Stimulated activated CD8-positive, alpha-beta memory T cell treated with anti-CD3 and anti-CD28 coated beads, Interleukin-12 subunit alpha, Interleukin-12 subunit beta, amount 100 ng/mL, for 1 hour (primary cell): Measurements from ENCODE around the gene NEK8.

Experiments used
- DNase-seq: peaks from one replicate; pipeline ENCODE4 v3.0.0-alpha.2; 2020; ENCODE audit warnings: low read depth

NEK8 gene

GRCh38 chr17:28728364-28729200, at the start of gene NEK8:
TSS of gene NEK8 (plus strand) at chr17:28728788. CDS start at chr17:28728814, 26 bp downstream.
- DNase-seq, result peak; percentile 98

DNA sequence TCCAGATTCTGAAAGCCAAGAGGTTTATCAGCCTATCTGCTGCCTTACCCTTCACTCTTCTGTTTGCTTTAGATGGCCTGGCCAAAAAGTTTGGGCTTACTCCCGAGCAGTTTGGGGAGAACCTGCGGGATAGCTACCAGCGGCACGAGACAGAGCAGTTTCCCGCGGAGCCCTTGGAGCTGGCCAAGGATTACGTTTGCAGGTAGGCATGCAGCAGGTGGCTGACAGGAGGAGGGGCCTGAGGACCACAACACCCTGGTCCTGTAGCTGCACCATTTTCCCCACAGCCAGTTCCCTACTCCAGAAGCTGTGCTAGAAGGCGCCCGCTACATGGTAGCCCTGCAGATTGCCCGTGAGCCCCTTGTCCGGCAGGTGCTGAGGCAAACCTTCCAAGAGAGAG, 45.9 kb upstream of the NEK8 start:
- DNase-seq, result no peak

GRCh38 chr17:28684963-28685362, 43.6 kb upstream of the NEK8 start:
- DNase-seq, result no peak

DNA sequence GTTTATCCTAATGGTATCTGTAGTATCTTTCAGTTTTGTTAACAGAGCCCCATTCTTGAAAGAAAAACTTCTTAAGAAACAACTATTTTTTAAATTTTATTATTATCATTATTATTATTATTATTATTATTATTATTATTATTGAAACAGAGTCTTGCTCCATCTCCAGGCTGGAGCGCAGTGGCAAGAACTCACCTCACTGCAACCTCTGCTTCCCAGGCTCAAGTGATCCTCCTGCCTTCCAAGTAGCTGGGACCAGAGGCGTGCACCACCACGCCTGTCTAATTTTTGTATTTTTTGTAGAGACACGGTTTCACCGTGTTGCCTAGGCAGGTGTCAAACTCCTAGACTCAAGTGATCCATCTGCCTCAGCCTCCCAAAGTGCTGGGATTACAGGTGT, 43.2 kb upstream of the NEK8 start:
- DNase-seq, result no peak

- no peak for DNase-seq
These were observed 42.3 kb upstream of the NEK8 start for GRCh38 chr17:28686296-28686695.

DNA sequence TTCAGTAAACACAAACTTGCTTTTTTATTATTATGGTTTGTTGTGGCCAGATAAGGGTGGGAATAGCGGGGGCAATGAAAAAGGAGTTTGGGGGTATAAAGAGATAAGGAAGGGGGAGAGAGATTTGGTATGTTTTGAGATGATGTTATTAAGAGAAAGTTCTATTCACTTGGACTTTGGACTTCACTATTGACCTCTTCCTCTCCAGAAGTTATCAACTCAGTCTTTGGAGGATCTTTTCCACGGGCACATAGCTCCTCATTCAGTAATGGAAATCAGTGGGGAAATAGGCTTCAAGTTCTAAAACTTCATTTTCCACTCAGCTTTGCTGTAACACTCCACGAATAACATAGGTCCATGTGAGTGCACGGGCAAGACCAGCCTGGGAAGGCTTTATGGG, 40.1 kb upstream of the NEK8 start:
- DNase-seq, result no peak

DNA sequence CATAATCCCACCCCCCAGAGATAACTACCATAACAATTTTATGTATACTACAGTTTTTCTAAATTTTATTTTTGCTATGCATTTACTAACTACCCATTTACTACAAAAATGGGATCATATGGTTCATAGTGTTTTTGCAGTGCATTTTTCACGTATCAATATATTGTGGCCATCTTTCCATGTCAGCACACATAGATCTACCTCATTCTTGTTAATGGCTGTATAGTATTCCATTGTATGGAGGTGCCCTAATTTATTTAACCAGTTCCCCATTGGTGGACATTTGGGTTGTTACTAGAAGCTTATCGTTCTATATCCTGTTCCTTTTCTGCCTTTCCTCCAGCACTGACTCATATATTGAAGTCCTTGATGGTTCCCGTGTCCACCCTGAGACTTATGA, 39.6 kb upstream of the NEK8 start:
- DNase-seq, result no peak

DNA sequence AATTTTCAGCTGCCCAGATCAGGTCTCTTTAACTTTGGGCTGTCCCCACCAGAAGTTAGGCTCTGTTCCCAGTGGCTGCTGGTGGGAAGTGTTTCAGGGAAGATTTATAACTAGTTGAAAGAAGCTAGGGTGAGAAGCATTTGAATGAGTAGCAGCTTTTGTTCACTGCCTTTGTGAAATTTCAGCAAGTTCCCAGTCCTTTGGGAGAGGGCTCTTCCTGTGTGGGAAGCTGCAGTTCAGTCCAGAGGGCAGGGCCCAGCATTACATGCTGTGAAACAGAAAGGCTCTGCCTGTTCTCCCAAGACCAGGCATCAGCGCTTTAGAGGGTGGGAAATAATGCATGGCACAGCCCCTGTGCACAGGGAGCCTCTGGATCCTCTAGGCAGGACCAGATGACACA, 34.7 kb upstream of the NEK8 start:
- DNase-seq, result no peak

- DNase-seq, result no peak
These were observed 30.2 kb upstream of the NEK8 start for GRCh38 chr17:28698253-28698941.

DNA sequence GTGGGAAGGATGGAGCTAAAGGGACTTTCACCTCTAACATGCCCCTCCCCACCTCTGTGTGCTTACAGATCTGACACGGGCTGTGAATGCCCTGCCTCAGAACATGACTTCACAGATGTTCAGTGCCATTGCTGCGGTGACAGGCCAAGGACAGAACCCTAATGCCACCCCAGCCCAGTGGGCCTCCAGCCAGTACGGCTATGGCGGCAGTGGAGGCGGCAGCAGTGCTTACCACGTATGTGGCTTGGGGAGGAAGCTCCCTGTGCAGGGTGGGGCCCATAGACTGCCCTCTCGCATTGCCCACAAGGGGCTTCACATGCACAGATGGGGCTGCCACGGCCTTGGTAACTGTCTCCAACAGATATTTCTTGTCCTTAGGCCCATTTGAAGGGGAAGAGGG, 28.3 kb upstream of the NEK8 start:
- DNase-seq, result no peak

DNA sequence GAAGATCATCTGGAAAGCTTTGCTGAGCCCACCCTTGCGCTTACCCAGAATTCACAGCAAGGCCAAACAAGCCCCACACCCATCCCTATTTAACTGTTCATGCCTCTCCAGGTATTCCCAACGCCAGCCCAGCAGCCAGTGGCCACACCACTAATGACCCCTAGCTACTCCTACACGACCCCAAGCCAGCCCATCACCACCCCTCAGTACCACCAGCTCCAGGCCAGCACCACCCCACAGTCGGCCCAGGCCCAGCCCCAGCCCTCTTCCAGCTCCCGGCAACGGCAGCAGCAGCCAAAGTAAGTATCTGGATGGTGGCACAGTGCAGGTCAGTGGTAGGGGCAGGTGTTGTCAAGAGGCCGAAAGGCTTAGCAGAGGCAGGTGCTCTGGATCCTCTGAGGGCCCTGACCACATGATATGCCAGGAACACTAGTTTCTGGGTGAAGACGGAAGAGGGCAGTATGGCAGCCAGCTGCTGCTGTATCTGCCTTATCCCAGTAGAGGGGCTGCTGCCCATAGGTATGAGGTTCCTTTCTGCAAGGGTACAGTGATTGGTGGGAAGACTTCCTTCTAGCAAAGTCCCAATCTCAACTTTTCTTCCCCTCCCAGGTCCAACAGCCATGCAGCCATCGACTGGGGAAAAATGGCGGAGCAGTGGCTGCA, 27.6 kb upstream of the NEK8 start:
- DNase-seq, result no peak

DNA sequence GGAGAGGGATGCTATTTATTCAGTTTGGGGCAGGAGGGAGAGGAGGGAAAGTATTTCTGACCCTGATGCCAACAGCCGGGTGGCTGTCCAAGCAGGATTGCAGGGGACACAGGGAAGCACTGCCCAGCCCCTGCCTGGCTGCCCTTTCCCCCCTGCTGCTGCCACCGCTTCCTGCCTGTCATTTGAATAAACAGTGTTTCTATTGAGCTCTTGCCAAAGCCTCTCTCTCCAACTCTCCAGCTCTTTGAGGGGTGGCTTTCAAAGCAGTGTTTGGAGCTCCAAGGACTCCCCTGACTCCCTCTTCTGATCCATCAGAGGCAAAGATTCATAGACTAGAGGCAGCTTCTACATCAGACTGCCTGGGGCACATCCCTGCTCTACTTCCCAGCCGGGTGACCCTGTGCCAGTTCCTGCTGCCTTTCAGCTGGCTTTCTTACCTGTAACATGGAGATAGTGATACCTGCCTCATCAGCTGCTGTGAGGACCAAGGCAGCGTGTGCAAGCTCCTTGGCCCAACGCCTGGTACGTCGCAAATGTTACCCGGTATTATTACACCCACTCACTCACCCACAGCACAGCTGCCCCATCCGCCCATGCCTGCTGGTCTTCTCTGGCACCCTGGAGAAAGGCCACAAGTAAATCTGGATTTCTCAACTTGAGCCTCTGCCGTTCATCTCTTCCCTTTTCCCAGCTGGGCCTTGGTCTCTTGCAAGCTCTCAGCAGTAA, 26.4 kb upstream of the NEK8 start:
- no peak for DNase-seq

DNA sequence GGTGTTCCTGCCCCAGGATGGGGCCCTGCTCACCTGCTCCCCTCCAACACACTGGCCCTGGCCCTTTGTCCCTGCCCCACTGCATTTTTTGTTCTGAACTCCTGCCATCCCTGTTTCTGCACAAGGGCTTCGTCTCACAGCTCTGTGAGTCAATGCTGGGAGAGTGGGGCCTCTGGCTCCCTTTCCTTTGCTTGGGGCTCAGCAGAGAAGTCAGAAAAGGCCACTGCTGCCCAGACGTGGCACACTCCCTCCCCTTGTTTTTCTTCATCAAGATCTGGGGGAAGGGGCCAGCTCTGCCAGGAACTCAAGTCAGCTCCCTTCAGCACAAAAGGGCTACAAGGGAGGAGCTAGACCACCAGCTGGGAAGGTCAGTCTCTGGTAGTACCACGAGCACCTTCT, 25.8 kb upstream of the NEK8 start:
- DNase-seq, result no peak

DNA sequence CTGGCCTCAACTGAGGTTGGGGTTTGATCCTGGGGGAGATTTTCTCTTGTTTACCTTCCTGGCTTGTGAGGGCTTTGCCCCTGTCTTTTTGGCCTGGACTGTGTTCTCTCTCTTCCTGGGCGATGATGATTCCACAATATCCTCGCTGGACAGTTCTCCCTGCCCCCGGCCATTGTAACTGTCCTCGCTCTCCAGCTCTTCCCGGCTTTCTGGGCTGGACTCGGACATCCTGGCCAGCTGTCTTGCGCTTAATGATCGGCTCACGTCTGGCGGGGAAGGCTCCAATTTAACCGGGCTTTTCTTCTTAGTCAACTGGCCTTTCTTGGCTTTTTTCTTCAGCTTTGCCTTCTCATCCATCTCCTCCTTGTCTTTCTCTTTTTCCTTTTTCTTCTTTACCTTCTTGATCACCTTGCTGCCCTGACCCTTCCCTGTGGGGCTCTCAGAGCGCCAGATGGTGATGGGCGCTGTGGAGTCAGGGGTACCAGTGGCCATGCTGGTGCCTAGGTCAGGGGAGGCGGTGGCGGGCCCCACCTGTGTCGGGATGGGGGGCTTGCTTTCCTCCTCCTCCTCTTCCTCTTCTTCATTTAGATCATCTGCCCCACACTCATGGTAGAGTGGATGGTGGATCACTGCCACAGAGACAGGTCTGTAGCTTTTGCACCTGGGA, 24.9 kb upstream of the NEK8 start:
- DNase-seq, result no peak

DNA sequence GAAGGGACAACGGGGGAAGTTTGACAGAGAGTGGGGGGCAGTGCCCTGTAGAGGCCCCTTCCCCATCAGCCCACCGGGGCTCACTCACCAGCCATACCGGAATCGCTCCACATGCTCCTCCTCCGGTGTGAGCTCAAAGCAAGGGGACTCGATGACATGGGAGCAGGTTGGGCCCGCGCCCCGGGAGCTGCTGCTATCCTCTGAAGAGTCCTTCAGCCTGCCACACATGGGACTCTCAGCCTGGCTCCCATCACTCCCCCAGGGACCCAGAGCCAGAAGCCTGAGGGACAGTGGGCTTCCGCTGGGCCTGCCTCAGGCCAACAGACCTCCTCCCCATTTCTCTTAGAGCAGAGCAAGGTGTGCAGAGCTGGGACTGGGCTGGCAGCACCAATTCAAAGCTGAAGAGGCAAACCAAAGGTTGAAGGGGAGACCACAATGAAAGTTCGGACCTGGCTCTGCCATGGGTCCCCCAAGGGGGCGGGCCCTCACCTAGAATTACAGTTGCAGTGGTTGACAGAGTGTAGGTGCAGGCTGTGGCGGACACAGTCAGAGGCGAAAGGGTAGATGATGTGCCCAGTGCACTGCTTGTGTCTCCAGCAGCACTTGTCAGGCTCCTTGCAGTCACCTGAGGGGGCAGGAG, 24.2 kb upstream of the NEK8 start:
- DNase-seq, result no peak

DNA sequence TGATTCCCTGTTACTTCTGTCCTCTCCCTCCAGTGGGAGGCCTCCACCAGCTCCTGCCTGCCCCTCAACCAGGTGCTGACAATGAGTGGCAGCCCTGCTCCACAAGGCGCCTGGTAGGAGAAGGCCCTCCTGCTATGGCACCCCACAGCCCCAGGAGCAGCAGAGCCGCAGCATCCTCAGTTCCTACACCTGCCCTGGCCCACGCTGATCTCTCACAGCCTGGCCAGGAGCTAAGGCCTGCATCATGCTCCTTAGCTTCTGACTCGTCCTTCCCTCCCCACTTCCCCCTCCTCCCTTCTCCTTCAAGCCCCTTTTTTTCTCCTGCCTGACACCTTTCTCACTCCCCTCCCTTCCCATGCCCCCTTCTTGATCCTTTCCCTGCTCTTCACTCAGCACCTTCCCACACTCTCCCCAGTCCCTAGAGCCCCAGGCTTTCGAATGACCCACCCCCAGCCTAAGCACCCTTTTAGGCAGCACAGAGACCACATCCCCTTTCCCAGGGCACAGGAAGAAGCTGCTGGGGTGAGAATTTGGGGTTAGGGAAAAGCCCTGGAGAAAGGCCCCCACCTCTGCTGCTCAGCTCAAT, 23.4 kb upstream of the NEK8 start:
- DNase-seq, result no peak

DNA sequence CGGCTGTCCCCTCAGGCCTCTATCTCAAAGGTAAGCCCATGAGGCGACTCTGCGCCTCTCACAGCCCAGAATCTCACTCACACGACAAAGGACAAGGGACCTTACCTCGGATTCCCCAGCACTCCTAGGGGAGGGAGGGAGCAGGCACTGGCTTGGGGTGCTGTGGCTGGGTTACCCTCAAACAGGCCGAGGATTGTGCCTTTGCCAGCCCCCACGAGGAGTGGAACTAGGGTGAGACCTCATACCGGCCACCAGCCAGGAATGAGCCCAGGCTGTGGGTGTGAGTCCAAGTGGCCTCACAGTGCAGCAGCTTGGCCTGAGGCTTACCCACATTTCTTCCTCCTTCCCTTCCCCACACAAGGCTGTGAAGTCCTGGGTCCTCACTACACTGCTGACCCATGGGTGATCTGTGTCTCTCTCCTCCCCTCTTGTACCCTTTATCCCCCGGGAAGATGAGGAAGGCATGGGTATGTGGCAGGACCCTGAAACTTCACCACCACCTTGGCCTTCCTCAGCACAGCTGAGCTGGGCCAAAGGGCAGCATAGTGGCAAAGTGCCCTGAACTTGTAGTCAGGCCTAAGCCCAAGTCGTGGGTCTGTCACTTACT, 22.8 kb upstream of the NEK8 start:
- DNase-seq, result no peak

DNA sequence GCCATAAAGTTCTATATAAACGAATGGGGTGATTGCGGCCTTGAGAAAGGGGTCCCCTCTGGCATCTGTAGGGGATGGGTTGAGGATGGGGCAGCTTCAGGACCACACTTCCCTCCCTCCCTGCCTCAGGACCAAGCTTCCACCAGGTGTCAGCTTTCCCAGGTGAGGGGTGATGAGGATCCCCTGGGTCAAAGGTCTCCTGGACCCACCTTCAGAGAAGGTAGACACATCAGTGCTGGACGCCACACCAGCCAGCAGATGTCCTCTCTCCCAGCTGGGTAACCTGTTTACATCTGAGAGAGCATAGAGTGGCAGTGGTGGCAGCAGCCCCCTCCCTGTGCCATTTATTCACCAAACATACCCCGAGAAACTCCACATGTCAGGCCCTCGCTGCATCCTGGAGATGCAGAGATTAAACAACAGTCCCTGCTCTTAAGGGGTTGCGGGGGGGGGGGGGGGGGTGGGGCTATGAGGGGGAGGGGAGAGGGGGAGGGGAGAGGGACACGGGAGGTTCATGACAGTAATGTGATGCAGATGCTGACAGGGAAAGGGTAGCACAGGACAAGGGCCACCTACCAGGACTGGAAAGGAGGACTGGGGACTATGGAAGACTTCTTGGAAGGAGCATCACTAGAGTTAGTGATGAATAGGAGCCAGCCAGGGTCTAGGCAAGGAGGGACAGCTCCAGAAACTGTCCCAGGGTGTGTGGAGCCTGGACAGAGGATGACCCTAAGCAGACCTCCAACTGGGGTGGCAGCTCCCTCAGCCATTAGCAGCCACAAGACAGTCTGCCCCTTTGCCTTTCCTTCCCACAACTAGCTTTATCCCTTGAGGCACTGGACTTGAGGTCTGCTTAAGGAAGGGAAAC, 21.9 kb upstream of the NEK8 start:
- DNase-seq, result no peak

GRCh38 chr17:28707339-28707720, 21.3 kb upstream of the NEK8 start:
- DNase-seq, result no peak
